ENCODE data around the gene CEP170B.

- no peak for TF ChIP-seq CTCF (IDR thresholded peaks at IDR 0.05; ENCODE audit: low read depth, low read length, poor library complexity, severe bottlenecking)
- TF ChIP-seq EZH2phosphoT487 (IDR thresholded peaks at IDR 0.05; ENCODE audit: borderline replicate concordance, low read length), result no peak
Measured at GRCh38 chr14:104912053-104912452, 47.0 kb downstream of the CEP170B start.
